ENCODE results near the gene SETX. TPM values are rescaled to one million over a fixed set of nuclear protein-coding genes. Genes with fewer than 3 reads are reported as not detected.
A peak's percentile ranks its signal among the peaks of the same experiment; 100 is the strongest.
"Not testable (repeated sequence)": the region's sequence is repeated elsewhere in the genome, so short reads cannot be mapped to it uniquely, and the experiment has no call there.

Gene SETX
- total RNA-seq, 4 donors from 2014 or later: 52.5 to 79.4 (median 69.7) TPM

GRCh38 chr9:132390966-132391365 lies 36.2 kb upstream of the SETX start:
- ATAC-seq (ENCODE audit: low FRiP score) (no peak), DNase-seq (ENCODE audit: low spot score) (no peak)
- TF ChIP-seq CTCF (IDR thresholded peaks at IDR 0.05): no peak

GRCh38 chr9:132387133-132387532 lies 32.3 kb upstream of the SETX start:
- ATAC-seq (ENCODE audit: low FRiP score) (no peak), DNase-seq (ENCODE audit: low spot score) (no peak)
- no peak for TF ChIP-seq CTCF (IDR thresholded peaks at IDR 0.05)

- TF ChIP-seq CTCF (IDR thresholded peaks at IDR 0.05): no peak
- ATAC-seq (ENCODE audit: low FRiP score) (no peak), DNase-seq (ENCODE audit: low spot score) (no peak)
These were observed 29.6 kb upstream of the SETX start for GRCh38 chr9:132384376-132384775.

GRCh38 chr9:132383462-132383883 lies 28.7 kb upstream of the SETX start:
- no peak for DNase-seq (ENCODE audit: low spot score)
- no peak for ATAC-seq (ENCODE audit: low FRiP score)
- no peak for TF ChIP-seq CTCF (IDR thresholded peaks at IDR 0.05)

- TF ChIP-seq CTCF (IDR thresholded peaks at IDR 0.05): no peak
- DNase-seq (ENCODE audit: low spot score) (no peak), ATAC-seq (ENCODE audit: low FRiP score) (no peak)
These were observed 27.3 kb upstream of the SETX start for GRCh38 chr9:132381966-132382541.

- not testable (repeated sequence) for DNase-seq (ENCODE audit: low spot score); ATAC-seq (ENCODE audit: low FRiP score)
These were observed 23.6 kb upstream of the SETX start for GRCh38 chr9:132378416-132378815.

GRCh38 chr9:132377769-132378168 lies 23.0 kb upstream of the SETX start:
- DNase-seq (ENCODE audit: low spot score); ATAC-seq (ENCODE audit: low FRiP score): not testable (repeated sequence)

- ATAC-seq (ENCODE audit: low FRiP score) (peak; percentile 73), DNase-seq (ENCODE audit: low spot score) (no peak)
- no peak for TF ChIP-seq CTCF (IDR thresholded peaks at IDR 0.05)
These were observed 17.6 kb upstream of the SETX start for GRCh38 chr9:132372177-132373095.
